Measurements from ENCODE around the gene EGFL8. TPM values are rescaled to one million over a fixed set of nuclear protein-coding genes. Genes with fewer than 3 reads are reported as not detected.

EGFL8 gene
- total and polyA plus RNA-seq, 9 of the 15 experiments (the other 6 are each of a cell fraction or from before 2014, with no cell fraction given) = 2.2 to 47.4 (median 14.2) TPM

GRCh38 chr6:32117461-32117860 is 46.9 kb upstream of the EGFL8 start:
- Histone ChIP-seq H3K27me3 (ENCODE audit: control insufficient read depth in 2 of 2, insufficient read depth in 2 of 2, low read length in 2 of 2) (no peaks in the 10 kb centered on the region), H3K4me1 (replicated peaks in 1 of 2; ENCODE audit: control insufficient read depth in 2 of 2, insufficient read depth in 2 of 2, low read length in 2 of 2) (peaks cover 7 to 12% of the 10 kb centered on the region in 2 experiments; a peak in 4 of 5 replicates), H3K9me1 (ENCODE audit: control insufficient read depth, insufficient read depth, low read length) (peaks cover 3% of the 10 kb centered on the region), H3K9ac (ENCODE audit: insufficient read depth in 1 of 2, low read depth in 2 of 2, low read length in 2 of 2) (peak overlapping the region in 1 of 2 experiments; percentile 24; a peak in 1 of 4 replicates), H3K4me2 (ENCODE audit: insufficient read depth, low read length) (no peak overlapping the region), H3K79me2 (ENCODE audit: control insufficient read depth, insufficient read depth, low read length) (no peaks in the 10 kb centered on the region), H3K4me3 (no peak overlapping the region), H3K27ac (ENCODE audit: extremely low read depth, low read depth, low read length) (no peak overlapping the region), H2AFZ (ENCODE audit: low read depth, low read length) (no peak overlapping the region), H4K20me1 (replicated peaks; ENCODE audit: control insufficient read depth, insufficient read depth, low read length) (no peaks in the 10 kb centered on the region), H3K9me3 (replicated peaks; ENCODE audit: control insufficient read depth, insufficient read depth, low read depth, low read length) (no peaks in the 10 kb centered on the region), H3K36me3 (ENCODE audit: control insufficient read depth, insufficient read depth, low read length) (peaks cover 60% of the 10 kb centered on the region)
- no peak for FAIRE-seq
- in situ Hi-C loops (cut with MboI) = no loop called here
- no peak for DNase-seq (ENCODE audit: extremely low read depth in 1 of 4, low spot score in 3 of 4)
- 91% methylated on average over 9 of the region's 9 CpGs for WGBS (ENCODE audit: insufficient coverage, low coverage, missing lambda C conversion rate)
- intact Hi-C loops (cut with micrococcal nuclease) = loop anchor here (5.0 to 10.0 kb wide), 3 partner anchors 50 to 297 kb away; partner anchors contain the start of gene ZBTB12
- ChIA-PET POLR2A (interaction anchor here (0.6 to 4.6 kb wide), 7 partner anchors 8 to 280 kb away, joined by 3 to 25 read pairs (median 4); partner anchors contain the start of genes FKBPL and TNXB), CTCF (ENCODE audit: low intra/inter-chr PET ratio) (interaction anchor here (0.8 to 1.9 kb wide), 3 partner anchors 30 to 77 kb away, joined by 3 to 8 read pairs (median 6); no protein-coding TSS in a partner anchor)
- BruUV-seq (replicated peaks) = no TSS peak
- no peak for ATAC-seq
- no peak for TF ChIP-seq TFAM (CRISPR knock-in tag; conservative IDR thresholded peaks at IDR 0.05)
- TF ChIP-seq GTF2B (IDR thresholded peaks at IDR 0.05; ENCODE audit: extremely low read depth, insufficient read length) = no peak
- peak; percentile 36; the same call in 1 of the 2 replicates for TF ChIP-seq POLR2G (IDR thresholded peaks at IDR 0.05; ENCODE audit: low read depth, low read length)
- TF ChIP-seq, protein P1, sequence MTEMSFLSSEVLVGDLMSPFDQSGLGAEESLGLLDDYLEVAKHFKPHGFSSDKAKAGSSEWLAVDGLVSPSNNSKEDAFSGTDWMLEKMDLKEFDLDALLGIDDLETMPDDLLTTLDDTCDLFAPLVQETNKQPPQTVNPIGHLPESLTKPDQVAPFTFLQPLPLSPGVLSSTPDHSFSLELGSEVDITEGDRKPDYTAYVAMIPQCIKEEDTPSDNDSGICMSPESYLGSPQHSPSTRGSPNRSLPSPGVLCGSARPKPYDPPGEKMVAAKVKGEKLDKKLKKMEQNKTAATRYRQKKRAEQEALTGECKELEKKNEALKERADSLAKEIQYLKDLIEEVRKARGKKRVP (CRISPR knock-in tag; IDR thresholded peaks at IDR 0.05) = no peak
- TF ChIP-seq RBFOX2 (IDR thresholded peaks at IDR 0.05; ENCODE audit: low read depth, low read length) = 0 out of 2 replicates have a peak, but pooled peaks have one; percentile 32
- TF ChIP-seq ZNF239 (CRISPR knock-in tag; IDR thresholded peaks at IDR 0.05) = no peak
- 0 out of 6 replicates have a peak, but pooled peaks of 1 of the 3 experiments have one; percentile 2 for TF ChIP-seq CTCF (IDR thresholded peaks at IDR 0.05 in 2 of 3, conservative IDR thresholded peaks at IDR 0.05 in 1 of 3; ENCODE audit: insufficient read depth in 2 of 3, low read depth in 1 of 3, low read length in 3 of 3)

Data from K562 (cell line).